ENCODE results near the gene SIRT5. TPM values are rescaled to one million over a fixed set of nuclear protein-coding genes. Genes with fewer than 3 reads are reported as not detected.

Gene SIRT5
- total RNA-seq, 1 experiment from 2014 or later = 19.0 TPM

- peaks cover 23% of the 10 kb centered on the region for H3K4me1 ChIP-seq
- peaks cover 17% of the 10 kb centered on the region for H3K4me1 Mint-ChIP-seq (ENCODE audit: low read depth, unreplicated experiment)
- peaks cover 28% of the 10 kb centered on the region for H3K36me3 Mint-ChIP-seq (ENCODE audit: insufficient read depth, unreplicated experiment)
- BruUV-seq (replicated peaks) = no TSS peak
- ChIA-PET CTCF (no interaction called here), POLR2A (interaction anchor here (1.6 kb wide), 1 partner anchor 31 kb away, joined by 6 read pairs; the partner anchor contains the start of gene SIRT5)
- peak overlapping the region; percentile 15 for H3K27ac Mint-ChIP-seq (ENCODE audit: unreplicated experiment)
- no peaks in the 10 kb centered on the region for H3K27me3 ChIP-seq (replicated peaks; ENCODE audit: control insufficient read depth, insufficient read depth, low read length)
- no peaks in the 10 kb centered on the region for H3K27me3 Mint-ChIP-seq (ENCODE audit: insufficient read depth, unreplicated experiment)
- no peak overlapping the region for H3K4me3 Mint-ChIP-seq (ENCODE audit: unreplicated experiment)
- no peak for DNase-seq
- H3K4me3 ChIP-seq (ENCODE audit: low read depth, low read length) = no peak overlapping the region
- H3K9me3 Mint-ChIP-seq (ENCODE audit: unreplicated experiment) = no peaks in the 10 kb centered on the region
- H3K36me3 ChIP-seq (ENCODE audit: control insufficient read depth, insufficient read depth, low read length) = no peaks in the 10 kb centered on the region
- no peaks in the 10 kb centered on the region; the same call in 1 of the 2 replicates for H3K9me3 ChIP-seq
- intact Hi-C loops (cut with micrococcal nuclease; ENCODE audit: unreplicated experiment) = no loop called here
- no peak for TF ChIP-seq CTCF (IDR thresholded peaks at IDR 0.05; ENCODE audit: insufficient read depth in 1 of 2, low read depth in 1 of 2, low read length in 1 of 2, severe bottlenecking in 1 of 2, unreplicated experiment in 1 of 2)
These were observed 31.2 kb downstream of the SIRT5 start for GRCh38 chr6:13605634-13606033.

- H3K9me3 Mint-ChIP-seq (ENCODE audit: unreplicated experiment) = no peaks in the 10 kb centered on the region
- peaks cover 29% of the 10 kb centered on the region for H3K36me3 Mint-ChIP-seq (ENCODE audit: insufficient read depth, unreplicated experiment)
- Histone ChIP-seq H3K4me3 (ENCODE audit: low read depth, low read length) (no peak overlapping the region), H3K36me3 (ENCODE audit: control insufficient read depth, insufficient read depth, low read length) (no peaks in the 10 kb centered on the region), H3K27me3 (replicated peaks; ENCODE audit: control insufficient read depth, insufficient read depth, low read length) (no peaks in the 10 kb centered on the region), H3K9me3 (no peaks in the 10 kb centered on the region), H3K4me1 (no peaks in the 10 kb centered on the region; the same call in 1 of the 2 replicates)
- no peaks in the 10 kb centered on the region for H3K27me3 Mint-ChIP-seq (ENCODE audit: insufficient read depth, unreplicated experiment)
- no peak overlapping the region for H3K4me3 Mint-ChIP-seq (ENCODE audit: unreplicated experiment)
- ChIA-PET POLR2A (no interaction called here), CTCF (no interaction called here)
- DNase-seq = no peak
- no peak for TF ChIP-seq CTCF (IDR thresholded peaks at IDR 0.05; ENCODE audit: insufficient read depth in 1 of 2, low read depth in 1 of 2, low read length in 1 of 2, severe bottlenecking in 1 of 2, unreplicated experiment in 1 of 2)
- no TSS peak for BruUV-seq (replicated peaks)
- no peak overlapping the region for H3K27ac Mint-ChIP-seq (ENCODE audit: unreplicated experiment)
- intact Hi-C loops (cut with micrococcal nuclease; ENCODE audit: unreplicated experiment) = no loop called here
- no peaks in the 10 kb centered on the region for H3K4me1 Mint-ChIP-seq (ENCODE audit: low read depth, unreplicated experiment)
These were observed 37.3 kb downstream of the SIRT5 start for GRCh38 chr6:13611715-13612114.

- BruUV-seq (replicated peaks) = no TSS peak
- Histone ChIP-seq H3K27me3 (replicated peaks; ENCODE audit: control insufficient read depth, insufficient read depth, low read length) (no peaks in the 10 kb centered on the region), H3K4me3 (ENCODE audit: low read depth, low read length) (no peak overlapping the region), H3K4me1 (no peaks in the 10 kb centered on the region; the same call in 1 of the 2 replicates), H3K36me3 (ENCODE audit: control insufficient read depth, insufficient read depth, low read length) (no peaks in the 10 kb centered on the region), H3K9me3 (no peaks in the 10 kb centered on the region)
- Mint-ChIP-seq H3K27ac (ENCODE audit: unreplicated experiment) (no peak overlapping the region), H3K9me3 (ENCODE audit: unreplicated experiment) (no peaks in the 10 kb centered on the region), H3K36me3 (ENCODE audit: insufficient read depth, unreplicated experiment) (peaks cover 38% of the 10 kb centered on the region), H3K27me3 (ENCODE audit: insufficient read depth, unreplicated experiment) (no peaks in the 10 kb centered on the region), H3K4me3 (ENCODE audit: unreplicated experiment) (peak overlapping the region; percentile 100), H3K4me1 (ENCODE audit: low read depth, unreplicated experiment) (peaks cover 7% of the 10 kb centered on the region)
- intact Hi-C loops (cut with micrococcal nuclease; ENCODE audit: unreplicated experiment) = no loop called here
- DNase-seq = no peak
- no peak for TF ChIP-seq CTCF (IDR thresholded peaks at IDR 0.05; ENCODE audit: insufficient read depth in 1 of 2, low read depth in 1 of 2, low read length in 1 of 2, severe bottlenecking in 1 of 2, unreplicated experiment in 1 of 2)
- CTCF ChIA-PET = interaction anchor here (1.2 kb wide), 1 partner anchor 12 kb away, joined by 3 read pairs; no protein-coding TSS in a partner anchor
- POLR2A ChIA-PET = no interaction called here
These were observed 38.7 kb downstream of the SIRT5 start for GRCh38 chr6:13613029-13613594.

Measured in Caco-2 (cell line).